ENCODE measurements around the gene LPIN2. TPM values are rescaled to one million over a fixed set of nuclear protein-coding genes. Genes with fewer than 3 reads are reported as not detected.

The LPIN2 gene
- total RNA-seq, 1 donor from 2014 or later, result 24.9 TPM

- Histone ChIP-seq H3K36me3 (ENCODE audit: control insufficient read depth, insufficient read depth, low read length) (no peaks in the 10 kb centered on the region), H3K4me3 (ENCODE audit: low read depth, low read length) (no peak overlapping the region), H3K27me3 (ENCODE audit: control insufficient read depth, insufficient read depth, low read length) (no peaks in the 10 kb centered on the region)
- DNase-seq (ENCODE audit: low read depth), result no peak
- no peak for TF ChIP-seq CTCF (IDR thresholded peaks at IDR 0.05; ENCODE audit: insufficient read depth, low read length, poor library complexity, severe bottlenecking)
Measured at GRCh38 chr18:3058328-3059191, 45.6 kb upstream of the LPIN2 start.

GRCh38 chr18:3057526-3057925 is 44.6 kb upstream of the LPIN2 start:
- DNase-seq (ENCODE audit: low read depth), result no peak
- no peaks in the 10 kb centered on the region for H3K36me3 ChIP-seq (ENCODE audit: control insufficient read depth, insufficient read depth, low read length)
- no peaks in the 10 kb centered on the region for H3K27me3 ChIP-seq (ENCODE audit: control insufficient read depth, insufficient read depth, low read length)
- H3K4me3 ChIP-seq (ENCODE audit: low read depth, low read length), result no peak overlapping the region
- TF ChIP-seq CTCF (IDR thresholded peaks at IDR 0.05; ENCODE audit: insufficient read depth, low read length, poor library complexity, severe bottlenecking), result no peak

- Histone ChIP-seq H3K4me3 (ENCODE audit: low read depth, low read length) (no peak overlapping the region), H3K36me3 (ENCODE audit: control insufficient read depth, insufficient read depth, low read length) (no peaks in the 10 kb centered on the region), H3K27me3 (ENCODE audit: control insufficient read depth, insufficient read depth, low read length) (no peaks in the 10 kb centered on the region)
- TF ChIP-seq CTCF (IDR thresholded peaks at IDR 0.05; ENCODE audit: insufficient read depth, low read length, poor library complexity, severe bottlenecking), result no peak
- no peak for DNase-seq (ENCODE audit: low read depth)
Measured at GRCh38 chr18:3056311-3056710, 43.4 kb upstream of the LPIN2 start.

GRCh38 chr18:3055816-3056215 is 42.9 kb upstream of the LPIN2 start:
- peak; percentile 39 for DNase-seq (ENCODE audit: low read depth)
- no peaks in the 10 kb centered on the region for H3K27me3 ChIP-seq (ENCODE audit: control insufficient read depth, insufficient read depth, low read length)
- TF ChIP-seq CTCF (IDR thresholded peaks at IDR 0.05; ENCODE audit: insufficient read depth, low read length, poor library complexity, severe bottlenecking), result no peak
- H3K36me3 ChIP-seq (ENCODE audit: control insufficient read depth, insufficient read depth, low read length), result no peaks in the 10 kb centered on the region
- no peak overlapping the region for H3K4me3 ChIP-seq (ENCODE audit: low read depth, low read length)

GRCh38 chr18:3055186-3055728 is 42.3 kb upstream of the LPIN2 start:
- H3K36me3 ChIP-seq (ENCODE audit: control insufficient read depth, insufficient read depth, low read length), result no peaks in the 10 kb centered on the region
- no peak for DNase-seq (ENCODE audit: low read depth)
- H3K4me3 ChIP-seq (ENCODE audit: low read depth, low read length), result no peak overlapping the region
- TF ChIP-seq CTCF (IDR thresholded peaks at IDR 0.05; ENCODE audit: insufficient read depth, low read length, poor library complexity, severe bottlenecking), result no peak
- no peaks in the 10 kb centered on the region for H3K27me3 ChIP-seq (ENCODE audit: control insufficient read depth, insufficient read depth, low read length)

Measured in kidney epithelial cell (primary cell).